Panc1 (cell line): ENCODE data around the gene BMP8B. TPM values are rescaled to one million over a fixed set of nuclear protein-coding genes. Genes with fewer than 3 reads are reported as not detected.

ENCODE experiments used
- ATAC-seq: fragments of 200-7000 bp; cut with Tn5 transposase; 2 replicates; pipeline ENCODE4 v1.9.1; 2020; ENCODE audit warnings: mild to moderate bottlenecking, moderate library complexity
- BruUV-seq: library from RNA; stranded (reverse); fragments of 400-500 nt; replicated peaks from 2 replicates; lab custom pipeline; 2021; lab: Mats Ljungman, UMichigan
- CTCF ChIA-PET: fragments of 300-600 bp; sonication (Branson Sonifier 250); formaldehyde crosslinking; loops from one replicate; lab custom pipeline; 2022; ENCODE audit warnings: antibody characterized with exemption; lab: Charles Lee
- POLR2A ChIA-PET: fragments of 300-600 bp; sonication (Branson Sonifier 250); formaldehyde crosslinking; loops from one replicate; lab custom pipeline; 2022; ENCODE audit warnings: antibody characterized with exemption; lab: Charles Lee
- DNase-seq: peaks from one replicate; pipeline ENCODE4 v3.0.0-alpha.2; 2010; ENCODE audit warnings: low read depth, low spot score
- H3K27ac ChIP-seq: 2 replicates; pipeline ENCODE4 v1.5.1; 2011; ENCODE audit warnings: mild to moderate bottlenecking, low read length, inconsistent platforms
- H3K27me3 ChIP-seq: fragments of 200-500 bp; sonication (Bioruptor generic); 2 replicates; pipeline ENCODE4 v1.6.0; 2014; ENCODE audit warnings: low read length, inconsistent platforms; ENCODE audit not compliant: control insufficient read depth, insufficient read depth
- H3K36me3 ChIP-seq: fragments of 200-500 bp; sonication (Bioruptor generic); 2 replicates; pipeline ENCODE4 v1.5.1; 2014; ENCODE audit warnings: inconsistent platforms, mild to moderate bottlenecking, low read length, moderate library complexity; ENCODE audit not compliant: control insufficient read depth, insufficient read depth
- H3K4me1 ChIP-seq: 2 replicates; pipeline ENCODE4 v1.5.1; 2011; ENCODE audit warnings: inconsistent platforms, mild to moderate bottlenecking, low read length, moderate library complexity; ENCODE audit not compliant: control insufficient read depth, insufficient read depth
- H3K4me3 ChIP-seq, 2 experiments: 2 replicates each; pipeline ENCODE4 v1.5.1; 2011 to 2012; ENCODE audit warnings: low read depth in 2 of 2, low read length in 2 of 2, mild to moderate bottlenecking in 2 of 2, inconsistent platforms in 1 of 2, moderate library complexity in 1 of 2
- H3K9me3 ChIP-seq: fragments of 200-500 bp; sonication (Bioruptor generic); 2 replicates; pipeline ENCODE4 v1.5.1; 2014; ENCODE audit warnings: low read depth, mild to moderate bottlenecking, inconsistent platforms, low read length, moderate library complexity; ENCODE audit not compliant: control insufficient read depth, insufficient read depth
- CTCF ChIP-seq: fragments of 450-650 bp; IDR thresholded peaks from 2 replicates; pipeline ENCODE4 v1.5.1; 2017; ENCODE audit warnings: mild to moderate bottlenecking
- POLR2AphosphoS5 ChIP-seq: IDR thresholded peaks from 2 replicates; pipeline ENCODE4 v1.6.1; 2012; ENCODE audit warnings: mild to moderate bottlenecking, low read depth, low read length, moderate library complexity
- REST ChIP-seq, 2 experiments: IDR thresholded peaks; 2 replicates each; pipeline ENCODE4 v1.6.1; 2011 to 2012; ENCODE audit warnings: low read depth in 2 of 2, control low read depth in 1 of 2, low read length in 1 of 2, mild to moderate bottlenecking in 1 of 2, moderate library complexity in 1 of 2; ENCODE audit not compliant: insufficient read depth in 1 of 2
- SIN3A ChIP-seq: IDR thresholded peaks from 2 replicates; pipeline ENCODE4 v1.6.1; 2012; ENCODE audit warnings: low read depth, mild to moderate bottlenecking, low read length, moderate library complexity, borderline replicate concordance; ENCODE audit not compliant: insufficient read depth
- TCF7L2 ChIP-seq: IDR thresholded peaks from 2 replicates; pipeline ENCODE4 v1.6.1; 2011; ENCODE audit warnings: mild to moderate bottlenecking, low read depth, low read length, inconsistent platforms
- in situ Hi-C: cut with HindIII; loops from 2 replicates; pipeline ENCODE4 v1.10.0; 2016; ENCODE audit warnings: low sequenced_read_pairs, low pct_unique_long_range_greater_than_20kb
- intact Hi-C: fragments of 100-400 bp; cut with micrococcal nuclease; formaldehyde crosslinking; loops from one replicate; pipeline ENCODE4 v1.10.0; 2022; ENCODE audit not compliant: unreplicated experiment
- total RNA-seq: library from RNA; stranded (reverse); gene quantifications from one replicate; pipeline ENCODE4 v1.2.1, GENCODE V29; 2021; ENCODE audit not compliant: unreplicated experiment

Gene BMP8B
- total RNA-seq, 1 experiment from 2014 or later = 3.7 TPM

GRCh38 chr1:39802496-39803260, 14.0 kb upstream of the BMP8B start:
- in situ Hi-C loops = no loop called here

GRCh38 chr1:39800471-39800835, 11.8 kb upstream of the BMP8B start:
- ChIA-PET CTCF (interaction anchor here (0.7 to 0.8 kb wide), 4 partner anchors 9 to 214 kb away, joined by 3 to 5 read pairs (median 4); no protein-coding TSS in a partner anchor), POLR2A (no interaction called here)
- Histone ChIP-seq H3K4me1 (peaks cover 10% of the 10 kb centered on the region; the same call in 1 of the 2 replicates), H3K4me3 (no peak overlapping the region), H3K9me3 (no peaks in the 10 kb centered on the region), H3K27me3 (no peaks in the 10 kb centered on the region), H3K27ac (no peak overlapping the region), H3K36me3 (no peaks in the 10 kb centered on the region)
- BruUV-seq = no TSS peak
- ATAC-seq = no peak
- intact Hi-C loops = no loop called here
- in situ Hi-C loops = no loop called here
- TF ChIP-seq SIN3A = no peak
- no peak for TF ChIP-seq REST (IDR thresholded peaks at IDR 0.05; ENCODE audit: insufficient read depth in 1 of 2, low read depth in 2 of 2, low read length in 1 of 2)
- no peak for TF ChIP-seq CTCF
- no peak for DNase-seq

More at GRCh38 chr1:39802496-39803260, 14.0 kb upstream of the BMP8B start:
- Histone ChIP-seq H3K27ac (no peak overlapping the region), H3K4me1 (peaks cover 10% of the 10 kb centered on the region; the same call in 1 of the 2 replicates), H3K36me3 (no peaks in the 10 kb centered on the region), H3K27me3 (no peaks in the 10 kb centered on the region), H3K4me3 (no peak overlapping the region), H3K9me3 (no peaks in the 10 kb centered on the region)
- POLR2A ChIA-PET = interaction anchor here (0.6 to 0.7 kb wide), 2 partner anchors 89 to 126 kb away, joined by 3 to 9 read pairs; no protein-coding TSS in a partner anchor
- CTCF ChIA-PET = interaction anchor here (0.7 kb wide), 2 partner anchors 99 to 101 kb away, joined by 3 to 7 read pairs; partner anchors contain the start of gene MYCL
- ATAC-seq (no peak), DNase-seq (no peak)
- no peak for TF ChIP-seq TCF7L2
- TF ChIP-seq REST (IDR thresholded peaks at IDR 0.05; ENCODE audit: insufficient read depth in 1 of 2, low read depth in 2 of 2, low read length in 1 of 2) = no peak
- TF ChIP-seq POLR2AphosphoS5 = no peak
- no peak for TF ChIP-seq CTCF
- no peak for TF ChIP-seq SIN3A
- intact Hi-C loops = no loop called here
- no TSS peak for BruUV-seq
